WTC11 (cell line): ENCODE measurements around the gene KCNJ6. TPM values are rescaled to one million over a fixed set of nuclear protein-coding genes. Genes with fewer than 3 reads are reported as not detected.

Experiments
- ATAC-seq: fragments of 200-7000 bp; cut with Tn5 transposase; 2 replicates; pipeline ENCODE4 v1.10.0; 2021; ENCODE audit warnings: mild to moderate bottlenecking, moderate library complexity
- CTCF ChIA-PET: fragments of 300-600 bp; sonication (Branson Sonifier 250); formaldehyde crosslinking; loops from one replicate; lab custom pipeline; 2021; ENCODE audit warnings: antibody characterized with exemption; lab: Charles Lee
- POLR2A ChIA-PET: fragments of 350-600 bp; sonication (Branson Sonifier 250); formaldehyde crosslinking; loops from one replicate; lab custom pipeline; 2021; ENCODE audit warnings: antibody characterized with exemption; lab: Charles Lee
- DNase-seq: peaks from one replicate; pipeline ENCODE4 v3.0.0; 2021; ENCODE audit warnings: low spot score
- H3K27ac Mint-ChIP-seq: 2 replicates; pipeline ENCODE4 v1.8.0; 2021; ENCODE audit warnings: mixed read lengths
- H3K27me3 Mint-ChIP-seq: 2 replicates; pipeline ENCODE4 v1.8.0; 2021; ENCODE audit warnings: low read depth, mild to moderate bottlenecking, moderate library complexity, mixed read lengths
- H3K36me3 Mint-ChIP-seq: 2 replicates; pipeline ENCODE4 v1.8.0; 2021; ENCODE audit warnings: mixed read lengths
- H3K4me1 Mint-ChIP-seq: 2 replicates; pipeline ENCODE4 v1.8.0; 2022; ENCODE audit warnings: mixed read lengths
- H3K4me3 Mint-ChIP-seq: 2 replicates; pipeline ENCODE4 v1.8.0; 2021; ENCODE audit warnings: mild to moderate bottlenecking, moderate library complexity, mixed read lengths
- H3K9me3 Mint-ChIP-seq: 2 replicates; pipeline ENCODE4 v1.8.0; 2021; ENCODE audit warnings: mixed read lengths
- AR ChIP-seq: fragments of 250-450 bp; sonication (Bioruptor Pico); IDR thresholded peaks from 2 replicates; pipeline ENCODE4 v1.9.0; 2021; ENCODE audit warnings: mild to moderate bottlenecking
- CBFB ChIP-seq: sonication (generic); formaldehyde crosslinking; IDR thresholded peaks from 2 replicates; pipeline ENCODE4 v1.8.1; 2022; ENCODE audit warnings: mild to moderate bottlenecking, low read depth, missing genetic modification reagents
- HMGA2 ChIP-seq: fragments of 250-450 bp; sonication (Bioruptor Pico); IDR thresholded peaks from 2 replicates; pipeline ENCODE4 v1.4.0; 2021; ENCODE audit warnings: mild to moderate bottlenecking, moderate library complexity
- IRF2 ChIP-seq: sonication (generic); formaldehyde crosslinking; IDR thresholded peaks from 2 replicates; pipeline ENCODE4 v1.8.0; 2022; ENCODE audit warnings: low read depth, missing genetic modification reagents, borderline replicate concordance
- KAT7 ChIP-seq: sonication (generic); formaldehyde crosslinking; IDR thresholded peaks from 2 replicates; pipeline ENCODE4 v1.8.1; 2023; ENCODE audit warnings: missing genetic modification reagents, mild to moderate bottlenecking, borderline replicate concordance
- MXD4 ChIP-seq: fragments of 250-450 bp; sonication (Bioruptor Pico); IDR thresholded peaks from 2 replicates; pipeline ENCODE4 v1.8.0; 2021; ENCODE audit warnings: mild to moderate bottlenecking, moderate library complexity, borderline replicate concordance
- NFYB ChIP-seq: sonication (generic); formaldehyde crosslinking; conservative IDR thresholded peaks from 2 replicates; pipeline ENCODE4 v1.8.0; 2022; ENCODE audit warnings: low read depth, missing genetic modification reagents
- NR3C1 ChIP-seq: sonication (generic); formaldehyde crosslinking; conservative IDR thresholded peaks from 2 replicates; pipeline ENCODE4 v1.8.1; 2023; ENCODE audit warnings: low read depth, mild to moderate bottlenecking, missing genetic modification reagents
- PRRX2 ChIP-seq: fragments of 250-450 bp; sonication (Bioruptor Pico); IDR thresholded peaks from 2 replicates; pipeline ENCODE4 v1.8.0; 2021; ENCODE audit warnings: mild to moderate bottlenecking
- SOX15 ChIP-seq: fragments of 250-450 bp; sonication (Bioruptor Pico); IDR thresholded peaks from 2 replicates; pipeline ENCODE4 v1.9.0; 2021; ENCODE audit warnings: mild to moderate bottlenecking
- TCF7 ChIP-seq: sonication (generic); formaldehyde crosslinking; IDR thresholded peaks from 2 replicates; pipeline ENCODE4 v1.8.0; 2022; ENCODE audit warnings: mild to moderate bottlenecking, low read depth, missing genetic modification reagents, moderate library complexity
- ZBTB21 ChIP-seq: sonication (generic); formaldehyde crosslinking; IDR thresholded peaks from 2 replicates; pipeline ENCODE4 v1.8.1; 2023; ENCODE audit warnings: mild to moderate bottlenecking, missing genetic modification reagents, borderline replicate concordance
- ZNF121 ChIP-seq: sonication (generic); formaldehyde crosslinking; IDR thresholded peaks from 2 replicates; pipeline ENCODE4 v1.8.0; 2023; ENCODE audit warnings: missing genetic modification reagents
- ZNF138 ChIP-seq: sonication (generic); formaldehyde crosslinking; conservative IDR thresholded peaks from 2 replicates; pipeline ENCODE4 v1.8.1; 2022; ENCODE audit warnings: mild to moderate bottlenecking, moderate library complexity, missing genetic modification reagents
- ZNF219 ChIP-seq: sonication (generic); formaldehyde crosslinking; IDR thresholded peaks from 2 replicates; pipeline ENCODE4 v1.8.0; 2023; ENCODE audit warnings: missing genetic modification reagents, mild to moderate bottlenecking, borderline replicate concordance
- ZNF416 ChIP-seq: fragments of 250-450 bp; sonication (Bioruptor Pico); IDR thresholded peaks from 2 replicates; pipeline ENCODE4 v1.9.0; 2021; ENCODE audit warnings: mild to moderate bottlenecking, inconsistent platforms
- ZNF425 ChIP-seq: fragments of 250-450 bp; sonication (Bioruptor Pico); conservative IDR thresholded peaks from 2 replicates; pipeline ENCODE4 v1.9.0; 2021; ENCODE audit warnings: mild to moderate bottlenecking
- ZNF671 ChIP-seq: fragments of 250-450 bp; sonication (Bioruptor Pico); IDR thresholded peaks from 2 replicates; pipeline ENCODE4 v1.8.0; 2021; ENCODE audit warnings: mild to moderate bottlenecking
- total RNA-seq: library from RNA; stranded (reverse); gene quantifications from 3 replicates; pipeline ENCODE4 v1.2.3, GENCODE V29; 2021
- TF ChIP-seq, protein P1 (sequence below): sonication (generic); formaldehyde crosslinking; conservative IDR thresholded peaks from 2 replicates; pipeline ENCODE4 v1.8.1; 2022; ENCODE audit warnings: mild to moderate bottlenecking, missing genetic modification reagents
- TF ChIP-seq, protein P2 (sequence below): sonication (generic); formaldehyde crosslinking; IDR thresholded peaks from 2 replicates; pipeline ENCODE4 v1.8.1; 2022; ENCODE audit warnings: low read depth, missing genetic modification reagents, borderline replicate concordance
- TF ChIP-seq, protein P3 (sequence below): sonication (generic); formaldehyde crosslinking; IDR thresholded peaks from 2 replicates; pipeline ENCODE4 v1.8.1; 2023; ENCODE audit warnings: mild to moderate bottlenecking, missing genetic modification reagents
- TF ChIP-seq, protein P4 (sequence below): sonication (generic); formaldehyde crosslinking; IDR thresholded peaks from 2 replicates; pipeline ENCODE4 v1.8.0; 2023; ENCODE audit warnings: mild to moderate bottlenecking, missing genetic modification reagents

KCNJ6 gene
- total RNA-seq, 1 experiment from 2014 or later: 0.35 TPM

GRCh38 chr21:37580666-37581065 is 335.6 kb downstream of the KCNJ6 start:
- ATAC-seq: no peak
- TF ChIP-seq KAT7 (CRISPR knock-in tag) (no peak), ZNF121 (no peak), HMGA2 (CRISPR knock-in tag) (no peak), TCF7 (CRISPR knock-in tag) (no peak), MXD4 (no peak), ZNF416 (CRISPR knock-in tag) (no peak), ZNF425 (CRISPR knock-in tag) (no peak), NFYB (no peak), AR (CRISPR knock-in tag) (no peak), ZNF138 (no peak), ZBTB21 (CRISPR knock-in tag) (no peak), CBFB (CRISPR knock-in tag) (no peak), NR3C1 (CRISPR knock-in tag) (no peak), SOX15 (CRISPR knock-in tag) (no peak), IRF2 (no peak)
- TF ChIP-seq, protein P1, sequence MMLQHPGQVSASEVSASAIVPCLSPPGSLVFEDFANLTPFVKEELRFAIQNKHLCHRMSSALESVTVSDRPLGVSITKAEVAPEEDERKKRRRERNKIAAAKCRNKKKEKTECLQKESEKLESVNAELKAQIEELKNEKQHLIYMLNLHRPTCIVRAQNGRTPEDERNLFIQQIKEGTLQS: no peak
- TF ChIP-seq, protein P2, sequence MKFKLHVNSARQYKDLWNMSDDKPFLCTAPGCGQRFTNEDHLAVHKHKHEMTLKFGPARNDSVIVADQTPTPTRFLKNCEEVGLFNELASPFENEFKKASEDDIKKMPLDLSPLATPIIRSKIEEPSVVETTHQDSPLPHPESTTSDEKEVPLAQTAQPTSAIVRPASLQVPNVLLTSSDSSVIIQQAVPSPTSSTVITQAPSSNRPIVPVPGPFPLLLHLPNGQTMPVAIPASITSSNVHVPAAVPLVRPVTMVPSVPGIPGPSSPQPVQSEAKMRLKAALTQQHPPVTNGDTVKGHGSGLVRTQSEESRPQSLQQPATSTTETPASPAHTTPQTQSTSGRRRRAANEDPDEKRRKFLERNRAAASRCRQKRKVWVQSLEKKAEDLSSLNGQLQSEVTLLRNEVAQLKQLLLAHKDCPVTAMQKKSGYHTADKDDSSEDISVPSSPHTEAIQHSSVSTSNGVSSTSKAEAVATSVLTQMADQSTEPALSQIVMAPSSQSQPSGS (CRISPR knock-in tag): no peak
- TF ChIP-seq, protein P3, sequence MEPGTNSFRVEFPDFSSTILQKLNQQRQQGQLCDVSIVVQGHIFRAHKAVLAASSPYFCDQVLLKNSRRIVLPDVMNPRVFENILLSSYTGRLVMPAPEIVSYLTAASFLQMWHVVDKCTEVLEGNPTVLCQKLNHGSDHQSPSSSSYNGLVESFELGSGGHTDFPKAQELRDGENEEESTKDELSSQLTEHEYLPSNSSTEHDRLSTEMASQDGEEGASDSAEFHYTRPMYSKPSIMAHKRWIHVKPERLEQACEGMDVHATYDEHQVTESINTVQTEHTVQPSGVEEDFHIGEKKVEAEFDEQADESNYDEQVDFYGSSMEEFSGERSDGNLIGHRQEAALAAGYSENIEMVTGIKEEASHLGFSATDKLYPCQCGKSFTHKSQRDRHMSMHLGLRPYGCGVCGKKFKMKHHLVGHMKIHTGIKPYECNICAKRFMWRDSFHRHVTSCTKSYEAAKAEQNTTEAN: no peak
- TF ChIP-seq, all 79 proteins: peak for 0
- DNase-seq: no peak
- no peak overlapping the region for H3K4me3 Mint-ChIP-seq
- H3K36me3 Mint-ChIP-seq: peaks cover 38% of the 10 kb centered on the region
- CTCF ChIA-PET: no interaction called here
- H3K27ac Mint-ChIP-seq: no peak overlapping the region
- H3K27me3 Mint-ChIP-seq: no peaks in the 10 kb centered on the region
- peaks cover 48% of the 10 kb centered on the region for H3K9me3 Mint-ChIP-seq
- POLR2A ChIA-PET: no interaction called here
- peaks cover 2% of the 10 kb centered on the region for H3K4me1 Mint-ChIP-seq

DNA sequence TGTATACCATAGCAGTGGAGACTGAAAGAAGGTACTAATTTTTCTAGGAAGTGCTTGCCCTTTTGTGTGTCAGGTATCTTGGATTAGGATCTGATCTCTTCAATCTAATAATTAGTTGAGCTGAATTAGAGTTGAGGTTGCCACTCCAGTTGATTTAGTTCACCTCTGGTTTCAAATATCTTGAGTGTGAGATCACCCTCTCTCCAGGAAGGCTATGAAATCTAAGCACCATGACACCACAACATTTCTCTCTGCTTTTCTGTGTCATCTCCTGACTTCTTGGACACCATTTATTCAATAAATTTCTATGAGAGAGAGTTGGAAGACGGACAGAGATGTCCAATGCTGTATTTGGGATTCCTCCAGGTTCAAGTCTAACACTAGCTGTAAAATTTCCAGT is 336.9 kb downstream of the KCNJ6 start:
- ChIA-PET POLR2A (interaction anchor here (1.6 kb wide), 1 partner anchor 15 kb away, joined by 4 read pairs; no protein-coding TSS in a partner anchor), CTCF (no interaction called here)
- Mint-ChIP-seq H3K4me1 (peaks cover 2% of the 10 kb centered on the region), H3K4me3 (no peak overlapping the region)
- ATAC-seq (no peak), DNase-seq (no peak)
- TF ChIP-seq, protein P2 (CRISPR knock-in tag): no peak
- TF ChIP-seq, protein P4, sequence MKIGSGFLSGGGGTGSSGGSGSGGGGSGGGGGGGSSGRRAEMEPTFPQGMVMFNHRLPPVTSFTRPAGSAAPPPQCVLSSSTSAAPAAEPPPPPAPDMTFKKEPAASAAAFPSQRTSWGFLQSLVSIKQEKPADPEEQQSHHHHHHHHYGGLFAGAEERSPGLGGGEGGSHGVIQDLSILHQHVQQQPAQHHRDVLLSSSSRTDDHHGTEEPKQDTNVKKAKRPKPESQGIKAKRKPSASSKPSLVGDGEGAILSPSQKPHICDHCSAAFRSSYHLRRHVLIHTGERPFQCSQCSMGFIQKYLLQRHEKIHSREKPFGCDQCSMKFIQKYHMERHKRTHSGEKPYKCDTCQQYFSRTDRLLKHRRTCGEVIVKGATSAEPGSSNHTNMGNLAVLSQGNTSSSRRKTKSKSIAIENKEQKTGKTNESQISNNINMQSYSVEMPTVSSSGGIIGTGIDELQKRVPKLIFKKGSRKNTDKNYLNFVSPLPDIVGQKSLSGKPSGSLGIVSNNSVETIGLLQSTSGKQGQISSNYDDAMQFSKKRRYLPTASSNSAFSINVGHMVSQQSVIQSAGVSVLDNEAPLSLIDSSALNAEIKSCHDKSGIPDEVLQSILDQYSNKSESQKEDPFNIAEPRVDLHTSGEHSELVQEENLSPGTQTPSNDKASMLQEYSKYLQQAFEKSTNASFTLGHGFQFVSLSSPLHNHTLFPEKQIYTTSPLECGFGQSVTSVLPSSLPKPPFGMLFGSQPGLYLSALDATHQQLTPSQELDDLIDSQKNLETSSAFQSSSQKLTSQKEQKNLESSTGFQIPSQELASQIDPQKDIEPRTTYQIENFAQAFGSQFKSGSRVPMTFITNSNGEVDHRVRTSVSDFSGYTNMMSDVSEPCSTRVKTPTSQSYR: no peak
- TF ChIP-seq ZNF416 (CRISPR knock-in tag) (no peak), SOX15 (CRISPR knock-in tag) (no peak), PRRX2 (CRISPR knock-in tag) (no peak), NR3C1 (CRISPR knock-in tag) (no peak), ZNF138 (no peak), ZNF671 (CRISPR knock-in tag) (no peak), ZNF219 (CRISPR knock-in tag) (no peak)
- TF ChIP-seq, all 79 proteins: peak for 0
- H3K27ac Mint-ChIP-seq: no peak overlapping the region
- H3K9me3 Mint-ChIP-seq: peaks cover 49% of the 10 kb centered on the region
- H3K27me3 Mint-ChIP-seq: no peaks in the 10 kb centered on the region
- peaks cover 38% of the 10 kb centered on the region for H3K36me3 Mint-ChIP-seq
